GM04503 (cell line): ENCODE measurements around the gene MGMT.

Experiments used
- DNase-seq: peaks from one replicate; pipeline ENCODE4 v3.0.0-alpha.2; 2012; ENCODE audit warnings: low read depth

MGMT gene

DNA sequence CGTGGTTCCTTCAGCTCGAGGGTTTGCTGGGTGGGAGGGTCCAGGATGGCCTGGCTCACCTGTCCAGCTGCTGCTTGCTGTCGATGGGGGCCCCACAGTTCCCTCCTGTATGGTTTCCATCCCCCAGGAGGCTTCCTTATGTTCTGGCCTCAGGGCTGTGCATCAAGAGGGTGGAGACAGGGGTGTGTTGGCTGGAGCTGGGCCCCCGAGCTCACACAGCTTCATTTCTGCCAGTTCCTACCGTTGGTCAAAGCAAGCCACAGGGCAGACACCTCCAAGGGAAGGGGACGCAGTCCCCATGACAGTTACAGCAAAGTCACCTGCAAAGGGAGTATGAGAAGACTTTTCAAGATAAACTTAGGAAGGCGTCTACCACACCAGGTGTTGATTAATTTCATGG lies 340.2 kb downstream of the MGMT start:
- DNase-seq, result no peak

DNA sequence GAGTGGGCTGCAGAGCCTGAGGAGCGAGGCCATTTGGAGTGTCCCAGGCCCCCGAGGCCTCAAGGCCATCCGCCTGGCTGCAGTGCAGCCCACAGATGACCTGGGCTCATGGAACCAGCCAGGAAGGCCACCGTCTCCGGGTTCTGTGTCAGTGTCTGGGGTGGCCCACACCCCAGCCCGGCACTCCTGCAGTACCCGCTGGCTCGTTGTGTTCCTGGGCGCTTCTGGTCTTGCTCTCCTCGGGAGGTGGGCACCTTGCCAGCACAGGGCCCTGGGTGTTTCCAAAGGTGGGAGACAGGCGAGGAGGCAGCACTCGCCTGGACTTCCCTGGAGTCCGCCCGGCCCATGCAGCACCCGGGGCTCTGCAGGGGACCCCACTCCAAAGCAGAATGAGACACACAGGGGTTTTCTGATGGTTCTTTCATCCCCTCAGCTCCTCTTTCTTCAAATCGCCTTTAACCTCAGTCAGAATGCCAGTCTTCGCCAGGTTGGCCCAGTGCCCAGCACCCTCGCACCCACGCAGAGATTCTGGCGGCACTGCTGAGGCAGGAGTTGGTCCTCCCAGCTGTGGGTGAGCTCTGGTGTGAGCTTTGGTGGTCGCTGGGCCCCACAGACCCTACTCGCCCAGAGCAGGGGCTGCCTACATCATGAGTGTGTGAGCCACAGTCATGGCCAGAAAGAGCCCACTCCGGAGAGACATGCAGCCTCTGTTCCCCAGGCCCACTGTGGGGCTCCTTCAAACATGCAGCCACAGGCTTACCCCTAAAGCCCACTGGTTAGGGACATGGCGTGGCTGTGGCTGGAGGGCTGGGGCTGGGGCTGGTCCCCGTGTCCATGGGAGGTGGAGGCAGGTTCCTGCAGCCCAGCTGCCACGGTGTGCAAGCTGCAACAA lies 341.3 kb downstream of the MGMT start:
- no peak for DNase-seq

DNA sequence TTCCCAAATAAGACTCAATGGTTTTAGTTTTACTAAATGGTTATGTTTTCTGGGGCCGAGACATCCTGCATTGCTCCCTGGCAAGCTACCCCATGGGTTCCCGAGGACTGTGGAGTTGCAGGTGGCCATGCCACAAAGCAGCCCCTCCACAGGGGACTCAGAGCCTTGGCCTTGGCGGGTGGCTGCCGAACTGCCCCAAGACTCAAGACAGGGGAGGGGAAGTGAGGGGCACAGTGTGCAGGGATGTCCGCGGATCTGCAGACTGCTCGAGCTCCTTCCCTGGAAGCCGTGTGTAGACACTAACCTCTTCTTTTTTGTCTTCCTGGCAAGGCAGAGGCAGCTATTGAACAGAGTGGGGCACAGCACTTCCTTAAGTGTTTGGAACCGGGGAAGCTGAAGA lies 342.4 kb downstream of the MGMT start:
- DNase-seq, result no peak

DNA sequence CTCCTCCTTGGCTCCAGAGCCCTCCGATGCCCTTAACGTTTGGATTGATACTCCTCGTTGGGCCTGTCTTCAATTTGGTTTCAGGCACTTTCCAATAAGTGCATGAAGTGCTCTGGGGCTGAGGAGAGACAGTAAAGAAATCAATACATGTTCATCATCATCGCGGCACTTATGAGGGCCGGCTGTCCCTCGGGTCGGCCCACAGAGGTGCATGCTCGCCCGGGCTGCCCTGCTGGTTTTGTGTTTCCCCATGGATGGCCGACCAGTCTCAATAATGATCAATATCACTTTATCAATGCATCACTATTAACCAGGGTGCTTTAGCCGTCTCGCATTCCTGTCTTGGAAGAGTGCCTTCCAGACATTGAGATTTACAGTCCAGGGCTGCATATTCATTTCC lies 342.8 kb downstream of the MGMT start:
- no peak for DNase-seq

DNA sequence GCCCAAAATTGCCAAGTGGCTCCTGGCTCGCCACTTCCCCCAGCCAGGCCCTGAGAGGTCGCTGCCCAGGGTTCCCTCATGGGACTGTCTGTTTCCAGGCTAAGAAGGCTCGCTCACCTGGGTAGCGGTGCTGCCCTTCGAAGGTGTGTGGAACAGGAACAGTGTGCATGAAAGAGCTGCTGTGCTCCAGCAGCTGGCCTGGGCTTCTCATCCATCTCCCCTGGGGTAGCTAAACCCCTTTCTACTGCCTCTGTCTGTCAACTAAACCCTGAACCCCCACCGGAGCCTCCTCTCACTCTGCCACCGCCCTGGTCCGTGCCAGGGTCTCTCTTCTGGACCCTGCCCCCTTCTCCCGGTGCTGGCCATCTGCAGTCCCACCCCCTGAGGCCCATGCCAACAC lies 344.2 kb downstream of the MGMT start:
- no peak for DNase-seq

DNA sequence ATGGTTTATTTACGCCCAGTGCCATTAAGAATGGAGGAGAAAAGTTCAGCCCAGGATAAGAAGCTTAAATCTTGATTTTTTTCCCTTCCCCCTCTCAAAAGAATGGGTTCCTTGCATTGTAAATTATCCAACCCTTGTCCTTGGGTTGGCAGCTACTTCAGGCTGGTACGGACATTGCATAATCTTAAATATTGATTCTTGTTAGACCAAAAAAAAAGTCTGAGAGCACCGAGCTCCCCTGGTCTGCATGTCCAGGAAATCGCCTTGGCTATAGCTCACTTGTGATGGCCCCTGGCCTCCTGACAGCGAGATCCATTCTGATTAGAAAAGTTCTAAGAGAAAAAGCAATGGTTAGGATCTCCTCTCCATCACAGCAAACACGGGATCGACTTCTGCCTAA lies 345.4 kb downstream of the MGMT start:
- no peak for DNase-seq

DNA sequence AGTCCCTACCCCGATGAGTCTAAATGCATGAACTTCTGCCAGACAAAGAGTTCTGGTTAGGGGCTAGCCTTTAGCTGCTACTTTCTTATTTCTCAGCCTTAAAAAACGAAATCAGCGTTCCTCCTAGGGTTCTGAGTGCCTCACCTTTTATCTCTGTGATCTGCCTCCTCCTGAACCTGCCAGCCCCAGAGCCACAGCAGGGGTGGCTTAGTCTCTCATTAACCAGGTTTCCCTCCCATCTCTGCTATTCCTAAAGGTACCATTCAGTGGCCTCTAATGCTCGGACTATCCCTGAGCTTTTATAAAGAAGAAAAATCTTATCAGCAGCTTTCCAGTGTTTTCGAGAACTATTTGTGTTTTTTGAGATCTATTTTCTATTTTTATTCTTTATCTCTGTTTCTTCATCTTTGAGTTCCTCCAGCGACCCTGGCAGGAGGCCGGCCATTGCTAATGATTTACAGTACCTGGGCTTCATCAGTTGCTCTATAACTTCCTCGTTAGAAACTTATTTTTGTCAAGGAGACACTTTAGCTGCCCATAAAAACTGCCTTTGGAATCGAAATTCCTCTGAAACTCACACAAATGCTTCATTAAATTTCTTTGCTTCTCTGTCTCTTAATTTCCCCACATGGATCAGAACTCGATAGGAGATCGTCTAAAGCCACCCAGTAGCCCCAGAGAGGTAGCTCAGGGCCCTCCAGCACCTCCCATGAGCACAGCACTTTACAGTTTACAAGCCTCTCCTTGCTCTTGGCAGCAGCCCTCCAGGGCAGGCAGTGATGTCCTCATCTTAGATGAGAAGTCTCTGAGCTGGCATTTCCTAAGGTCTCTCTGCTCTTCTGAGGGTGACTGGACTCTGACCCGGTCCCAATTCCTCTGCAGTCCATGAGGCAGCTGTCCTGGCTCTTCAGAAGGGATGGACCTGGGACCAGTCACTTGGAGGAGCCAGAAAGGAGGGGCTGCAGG lies 347.9 kb downstream of the MGMT start:
- no peak for DNase-seq

DNA sequence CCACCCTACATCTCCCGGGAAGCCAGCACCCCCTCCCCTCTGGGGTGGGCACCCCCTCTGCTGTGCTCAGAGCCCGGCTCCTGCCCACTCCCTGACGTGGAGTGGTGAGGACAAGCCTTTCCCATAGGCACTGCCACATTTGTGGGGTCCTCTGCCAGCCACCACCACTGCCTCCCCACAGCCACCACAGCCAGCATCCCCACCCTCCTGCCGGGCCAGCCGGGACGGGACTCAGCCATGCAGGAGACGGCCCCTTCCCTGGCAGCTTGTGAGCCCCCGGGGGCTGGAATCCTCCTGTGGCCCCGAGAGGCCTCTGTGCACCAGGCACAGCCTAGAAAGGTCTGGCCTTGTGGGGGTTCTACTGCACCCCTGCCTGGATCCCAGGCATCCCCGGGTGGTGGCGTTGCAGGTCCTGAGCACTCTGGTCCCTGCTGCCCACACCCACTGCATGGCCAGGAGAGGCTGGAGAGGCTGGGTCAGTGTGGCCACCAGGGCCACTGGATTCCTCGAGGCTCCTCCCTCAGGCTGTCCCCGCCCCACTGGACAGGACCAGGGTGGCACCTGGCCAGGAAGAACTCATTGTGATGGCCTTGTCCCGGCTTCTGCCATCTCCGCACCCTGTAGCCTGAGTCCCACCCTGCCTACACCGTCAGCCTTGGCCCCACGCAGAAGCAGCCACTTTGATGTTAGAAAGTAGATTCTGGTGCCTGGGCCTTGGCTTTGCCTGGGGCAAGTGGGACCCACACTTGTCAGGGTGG lies 349.0 kb downstream of the MGMT start:
- DNase-seq, result no peak

DNA sequence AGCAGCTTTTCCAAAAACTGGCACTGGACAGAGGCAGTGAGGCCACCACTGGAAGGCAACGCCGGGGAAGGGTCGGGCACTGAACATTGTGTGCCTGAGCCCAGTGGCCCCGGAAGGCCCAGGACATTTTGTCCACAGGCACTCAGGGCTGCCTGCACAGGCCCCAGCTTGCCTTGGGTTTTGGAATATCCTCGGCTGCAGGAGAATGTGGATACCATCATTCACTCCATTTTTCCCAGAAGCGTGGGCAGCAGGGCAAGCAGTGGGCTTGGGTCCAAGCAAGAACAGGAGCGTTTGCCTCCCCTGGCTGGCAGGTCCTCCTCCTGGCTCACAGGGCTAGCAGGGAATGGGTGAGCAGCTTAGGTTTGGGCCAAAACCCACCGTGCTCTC lies 349.6 kb downstream of the MGMT start:
- no peak for DNase-seq
